CD4-positive, alpha-beta memory T cell (primary cell): ENCODE data around the gene IMP3. TPM values are rescaled to one million over a fixed set of nuclear protein-coding genes. Genes with fewer than 3 reads are reported as not detected.
"Not testable (repeated sequence)": the region's sequence is repeated elsewhere in the genome, so short reads cannot be mapped to it uniquely, and the experiment has no call there.

Experiments
- CTCF ChIA-PET: fragments of 350-600 bp; sonication (Branson Sonifier 250); formaldehyde crosslinking; loops from one replicate; lab custom pipeline; 2021; ENCODE audit warnings: inconsistent platforms; ENCODE audit not compliant: partially characterized antibody; lab: Charles Lee
- POLR2A ChIA-PET: fragments of 350-600 bp; sonication (Branson Sonifier 250); formaldehyde crosslinking; loops from one replicate; lab custom pipeline; 2021; ENCODE audit not compliant: partially characterized antibody; lab: Charles Lee
- DNase-seq, 5 donors: peaks; one replicate each; pipeline versions ENCODE4 v3.0.0 to v3.0.0-alpha.2; 2020 to 2022; ENCODE audit warnings: mixed read lengths in 1 of 5
- H3K27ac ChIP-seq: one replicate; pipeline ENCODE4 v1.7.0; 2013; ENCODE audit warnings: low read depth, low read length
- H3K27me3 ChIP-seq: 2 replicates; pipeline ENCODE4 v1.7.0; 2013; ENCODE audit warnings: mild to moderate bottlenecking, low read length, moderate library complexity; ENCODE audit not compliant: insufficient read depth
- H3K36me3 ChIP-seq: 2 replicates; pipeline ENCODE4 v1.7.0; 2013; ENCODE audit warnings: mild to moderate bottlenecking, low read length, moderate library complexity; ENCODE audit not compliant: insufficient read depth
- H3K4me1 ChIP-seq: 2 replicates; pipeline ENCODE4 v1.7.0; 2013; ENCODE audit warnings: mild to moderate bottlenecking, low read length, moderate library complexity; ENCODE audit not compliant: insufficient read depth
- H3K4me3 ChIP-seq, 2 donors: one replicate each; pipeline ENCODE4 v1.7.0; 2013; ENCODE audit warnings: low read length in 2 of 2, mild to moderate bottlenecking in 1 of 2
- H3K9me3 ChIP-seq, 2 donors: one replicate each; pipeline ENCODE4 v1.7.0; 2013; ENCODE audit warnings: low read length in 2 of 2, control low read depth in 1 of 2; ENCODE audit not compliant: control insufficient read depth in 1 of 2
- H3K27ac Mint-ChIP-seq, 7 donors: one replicate each; pipeline ENCODE4 v1.8.0; 2020 to 2021; ENCODE audit warnings: mixed read lengths in 7 of 7, mild to moderate bottlenecking in 6 of 7, inconsistent platforms in 3 of 7, moderate library complexity in 3 of 7
- H3K27me3 Mint-ChIP-seq, 2 donors: one replicate each; pipeline ENCODE4 v1.8.0; 2020 to 2021; ENCODE audit warnings: mixed read lengths in 2 of 2
- H3K36me3 Mint-ChIP-seq, 2 donors: one replicate each; pipeline ENCODE4 v1.8.0; 2020 to 2021; ENCODE audit warnings: mixed read lengths in 2 of 2, inconsistent platforms in 1 of 2, mild to moderate bottlenecking in 1 of 2
- H3K4me1 Mint-ChIP-seq, 4 donors: one replicate each; pipeline ENCODE4 v1.8.0; 2020 to 2021; ENCODE audit warnings: mixed read lengths in 4 of 4, mild to moderate bottlenecking in 1 of 4
- H3K4me3 Mint-ChIP-seq, 8 donors: one replicate each; pipeline ENCODE4 v1.8.0; 2020 to 2021; ENCODE audit warnings: mixed read lengths in 8 of 8, mild to moderate bottlenecking in 7 of 8, moderate library complexity in 6 of 8, inconsistent platforms in 3 of 8
- H3K9me3 Mint-ChIP-seq, 8 donors: one replicate each; pipeline ENCODE4 v1.8.0; 2020 to 2021; ENCODE audit warnings: mixed read lengths in 8 of 8, mild to moderate bottlenecking in 5 of 8, inconsistent platforms in 3 of 8, moderate library complexity in 1 of 8
- intact Hi-C: fragments of 100-400 bp; cut with micrococcal nuclease; formaldehyde crosslinking; loops from one replicate; pipeline ENCODE4 v1.15.1; 2023
- polyA plus RNA-seq, 2 donors: library from polyadenylated mRNA; unstranded; fragments of 300-500 nt; fragmentation: Illumina TruSeq; gene quantifications; one replicate each; pipeline ENCODE4 v1.2.3, GENCODE V29; 2021
- total RNA-seq, 2 experiments: library from RNA; stranded (reverse); gene quantifications; one replicate each; pipeline ENCODE4 v1.2.3, GENCODE V29; 2021

Gene IMP3
- total and polyA plus RNA-seq, 4 experiments from 2014 or later: 85.5 to 211 (median 144) TPM

- H3K9me3 ChIP-seq: no peaks in the 10 kb centered on the region
- Mint-ChIP-seq H3K4me1 (no peaks in the 10 kb centered on the region), H3K36me3 (no peaks in the 10 kb centered on the region), H3K4me3 (no peak overlapping the region), H3K27me3 (peaks cover 0 to 3% of the 10 kb centered on the region in 2 donors), H3K9me3 (peaks cover 0 to 2% (median 0%) of the 10 kb centered on the region in 8 donors), H3K27ac (no peak overlapping the region)
- intact Hi-C loops: no loop called here
- no peak for DNase-seq
- no peaks in the 10 kb centered on the region for H3K4me1 ChIP-seq
- H3K27me3 ChIP-seq: no peaks in the 10 kb centered on the region
- POLR2A ChIA-PET: interaction anchor here (2.0 kb wide), 1 partner anchor 317 kb away, joined by 7 read pairs; no protein-coding TSS in a partner anchor
- H3K27ac ChIP-seq: no peak overlapping the region
- no peaks in the 10 kb centered on the region for H3K36me3 ChIP-seq
- H3K4me3 ChIP-seq: no peak overlapping the region
- CTCF ChIA-PET: interaction anchor here (0.6 to 4.5 kb wide), 6 partner anchors 8 to 282 kb away, joined by 3 to 20 read pairs (median 3); no protein-coding TSS in a partner anchor
Observed at GRCh38 chr15:75685195-75685594, 45.2 kb upstream of the IMP3 start.

- Histone ChIP-seq H3K27me3 (no peaks in the 10 kb centered on the region), H3K27ac (no peak overlapping the region), H3K9me3 (no peaks in the 10 kb centered on the region), H3K4me1 (no peaks in the 10 kb centered on the region), H3K4me3 (no peak overlapping the region), H3K36me3 (no peaks in the 10 kb centered on the region)
- Mint-ChIP-seq H3K36me3 (no peaks in the 10 kb centered on the region), H3K27ac (no peak overlapping the region), H3K4me3 (no peak overlapping the region), H3K27me3 (peaks cover 0 to 3% of the 10 kb centered on the region in 2 donors), H3K9me3 (peaks cover 0 to 2% (median 0%) of the 10 kb centered on the region in 8 donors), H3K4me1 (no peaks in the 10 kb centered on the region)
- CTCF ChIA-PET: interaction anchor here (0.6 to 4.5 kb wide), 6 partner anchors 9 to 317 kb away, joined by 3 to 20 read pairs (median 3); partner anchors contain the start of gene MAN2C1
- POLR2A ChIA-PET: interaction anchor here (1.9 to 2.0 kb wide), 2 partner anchors 317 kb away, joined by 5 to 7 read pairs; no protein-coding TSS in a partner anchor
- DNase-seq: no peak
- intact Hi-C loops: loop anchor here (5.0 kb wide), 1 partner anchor 87 kb away; no protein-coding TSS in a partner anchor
Observed at GRCh38 chr15:75684648-75685047, 44.6 kb upstream of the IMP3 start.

- H3K36me3 Mint-ChIP-seq, H3K9me3 ChIP-seq, H3K27me3 ChIP-seq, H3K4me1 ChIP-seq, H3K27ac ChIP-seq, H3K27me3 Mint-ChIP-seq, H3K4me3 ChIP-seq, H3K4me3 Mint-ChIP-seq, H3K36me3 ChIP-seq, H3K9me3 Mint-ChIP-seq, H3K4me1 Mint-ChIP-seq: not testable (repeated sequence)
- ChIA-PET POLR2A (interaction anchor here (1.9 kb wide), 1 partner anchor 316 kb away, joined by 5 read pairs; no protein-coding TSS in a partner anchor), CTCF (interaction anchor here (1.0 to 4.5 kb wide), 4 partner anchors 10 to 316 kb away, joined by 3 to 23 read pairs (median 12); partner anchors contain the start of gene MAN2C1)
- H3K27ac Mint-ChIP-seq: peak overlapping the region in 1 of 7 donors; percentile 51
- intact Hi-C loops: loop anchor here (5.0 kb wide), 1 partner anchor 86 kb away; no protein-coding TSS in a partner anchor
- DNase-seq: peak; percentile 47 to 64 (median 55)
Observed at GRCh38 chr15:75683646-75684312, 43.8 kb upstream of the IMP3 start.

- Mint-ChIP-seq H3K4me1 (no peaks in the 10 kb centered on the region), H3K4me3 (no peak overlapping the region), H3K36me3 (no peaks in the 10 kb centered on the region), H3K27me3 (no peaks in the 10 kb centered on the region), H3K27ac (no peak overlapping the region), H3K9me3 (peaks cover 0 to 2% (median 0%) of the 10 kb centered on the region in 8 donors)
- CTCF ChIA-PET: interaction anchor here (0.6 to 4.5 kb wide), 7 partner anchors 14 to 315 kb away, joined by 3 to 23 read pairs (median 3); partner anchors contain the start of genes IMP3 and MAN2C1
- no peak overlapping the region for H3K4me3 ChIP-seq
- intact Hi-C loops: loop anchor here (5.0 kb wide), 1 partner anchor 85 kb away; no protein-coding TSS in a partner anchor
- no peak for DNase-seq
- no peaks in the 10 kb centered on the region for H3K4me1 ChIP-seq
- no peak overlapping the region for H3K27ac ChIP-seq
- H3K27me3 ChIP-seq: no peaks in the 10 kb centered on the region
- no peaks in the 10 kb centered on the region for H3K36me3 ChIP-seq
- no peaks in the 10 kb centered on the region for H3K9me3 ChIP-seq
- POLR2A ChIA-PET: interaction anchor here (1.3 to 1.9 kb wide), 2 partner anchors 43 to 315 kb away, joined by 3 to 5 read pairs; partner anchors contain the start of gene IMP3
Observed at GRCh38 chr15:75682181-75683135, 42.4 kb upstream of the IMP3 start.

- H3K4me1 Mint-ChIP-seq: no peaks in the 10 kb centered on the region
- no peaks in the 10 kb centered on the region for H3K36me3 ChIP-seq
- H3K27ac ChIP-seq: no peak overlapping the region
- no peaks in the 10 kb centered on the region for H3K4me1 ChIP-seq
- ChIA-PET CTCF (interaction anchor here (0.8 to 3.8 kb wide), 3 partner anchors 171 to 312 kb away, joined by 3 to 23 read pairs (median 3); partner anchors contain the start of gene MAN2C1), POLR2A (interaction anchor here (1.4 kb wide), 1 partner anchor 312 kb away, joined by 3 read pairs; the partner anchor contains the start of gene MAN2C1)
- intact Hi-C loops: loop anchor here (5.0 kb wide), 1 partner anchor 83 kb away; no protein-coding TSS in a partner anchor
- no peak overlapping the region for H3K4me3 Mint-ChIP-seq
- no peaks in the 10 kb centered on the region for H3K27me3 ChIP-seq
- peaks cover 0 to 2% (median 0%) of the 10 kb centered on the region in 8 donors for H3K9me3 Mint-ChIP-seq
- H3K36me3 Mint-ChIP-seq: no peaks in the 10 kb centered on the region
- H3K9me3 ChIP-seq: no peaks in the 10 kb centered on the region
- H3K4me3 ChIP-seq: no peak overlapping the region
- H3K27me3 Mint-ChIP-seq: no peaks in the 10 kb centered on the region
- no peak overlapping the region for H3K27ac Mint-ChIP-seq
- no peak for DNase-seq
Observed at GRCh38 chr15:75680007-75680789, 40.2 kb upstream of the IMP3 start.

- H3K27me3 Mint-ChIP-seq, H3K4me1 ChIP-seq, H3K4me3 ChIP-seq, CTCF ChIA-PET, H3K36me3 Mint-ChIP-seq, intact Hi-C loops, H3K27ac ChIP-seq, H3K4me3 Mint-ChIP-seq, DNase-seq, H3K27me3 ChIP-seq, H3K4me1 Mint-ChIP-seq, H3K9me3 Mint-ChIP-seq, H3K36me3 ChIP-seq, H3K9me3 ChIP-seq: not testable (repeated sequence)
- POLR2A ChIA-PET: interaction anchor here (0.8 kb wide), 1 partner anchor 99 kb away, joined by 3 read pairs; the partner anchor contains the start of gene PTPN9
- peak overlapping the region in 1 of 7 donors; percentile 29 for H3K27ac Mint-ChIP-seq
Observed at GRCh38 chr15:75678324-75678690, 38.3 kb upstream of the IMP3 start.
